NOMO-1 (cell line): ENCODE data around the gene EML4.
A peak's percentile ranks its signal among the peaks of the same experiment; 100 is the strongest.
"Not testable (repeated sequence)": the region's sequence is repeated elsewhere in the genome, so short reads cannot be mapped to it uniquely, and the experiment has no call there.

Source experiments
- DNase-seq, 2 experiments: peaks; one replicate each; lab custom pipeline; 2025; ENCODE audit not compliant: unreplicated experiment in 2 of 2; lab: John Stamatoyannopoulos, UW

Gene EML4

DNA sequence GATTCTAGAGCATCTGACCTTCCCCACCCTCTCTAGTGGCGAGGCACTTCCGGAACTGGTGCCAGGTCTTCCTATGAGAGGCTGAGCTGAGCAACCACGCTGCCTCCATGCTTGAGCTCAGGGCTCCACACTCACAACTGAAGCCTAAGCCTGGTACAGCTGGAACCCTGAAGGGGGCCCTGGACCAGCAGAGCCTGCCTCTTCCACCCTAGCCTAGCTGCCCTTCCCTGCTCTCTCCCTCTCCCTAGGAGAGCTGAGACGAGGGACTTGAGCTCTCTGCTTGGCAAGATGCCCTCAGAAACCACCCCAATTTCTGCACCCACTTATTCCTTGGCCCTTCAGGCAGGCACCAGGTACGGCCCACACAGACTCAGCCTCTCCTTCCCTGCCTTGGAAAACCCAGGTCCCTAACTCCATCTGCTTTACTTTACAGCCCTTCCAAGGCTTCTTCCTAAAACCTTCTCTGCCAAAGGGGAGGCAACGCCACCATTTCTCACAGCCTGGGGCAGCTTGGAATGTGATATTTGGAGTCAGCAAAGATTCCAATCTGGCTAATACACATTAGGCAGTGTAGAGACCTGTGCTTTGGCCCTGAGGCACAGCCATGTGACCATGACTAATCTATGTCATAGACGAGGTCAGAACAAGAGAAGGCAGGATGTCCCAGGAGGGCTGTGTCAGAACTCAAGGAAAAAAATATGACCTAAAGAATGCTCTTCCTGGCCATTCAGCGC, 173.1 kb downstream of the EML4 start:
- DNase-seq = no peak

DNA sequence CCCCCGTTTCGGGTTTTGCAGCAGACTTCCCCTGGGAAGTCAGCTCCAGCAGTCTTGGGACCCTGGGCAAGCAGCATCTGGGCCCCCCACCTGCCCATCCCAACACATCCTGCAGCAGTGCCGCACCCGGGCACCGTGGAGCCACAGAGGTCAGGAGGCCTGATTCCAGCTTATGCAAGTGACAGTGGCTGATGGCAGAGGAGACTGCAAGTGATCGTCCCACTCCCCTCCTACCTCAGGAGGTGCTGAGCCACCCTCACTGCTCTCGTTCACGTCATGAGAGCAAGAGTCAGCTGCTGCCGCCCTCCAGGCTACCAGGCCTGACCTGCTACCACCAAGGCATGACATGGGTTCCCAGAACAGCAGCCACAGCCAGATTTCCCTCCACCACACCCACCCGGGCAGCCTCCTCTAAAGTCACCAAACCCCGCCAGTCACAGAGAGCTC, 173.7 kb downstream of the EML4 start:
- DNase-seq = no peak

DNA sequence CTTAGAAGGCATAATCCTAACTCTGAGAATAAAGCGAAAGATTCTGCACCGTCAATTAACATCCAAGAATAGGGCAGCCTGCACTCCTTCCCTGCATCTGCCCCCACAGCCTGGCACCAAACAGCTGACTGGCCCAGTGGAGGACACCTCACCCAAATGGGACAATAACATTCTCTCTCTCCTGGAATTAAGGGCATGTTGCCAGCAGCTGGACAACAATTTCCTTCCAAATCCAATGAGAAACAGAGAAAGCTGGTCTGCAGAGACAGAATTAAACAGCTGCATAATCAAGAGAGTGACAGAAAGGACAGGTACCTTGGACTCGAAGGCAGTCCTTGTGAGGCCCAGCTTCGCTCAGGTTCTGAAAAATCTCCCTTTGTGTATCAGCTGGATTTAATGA, 176.8 kb downstream of the EML4 start:
- no peak for DNase-seq

DNA sequence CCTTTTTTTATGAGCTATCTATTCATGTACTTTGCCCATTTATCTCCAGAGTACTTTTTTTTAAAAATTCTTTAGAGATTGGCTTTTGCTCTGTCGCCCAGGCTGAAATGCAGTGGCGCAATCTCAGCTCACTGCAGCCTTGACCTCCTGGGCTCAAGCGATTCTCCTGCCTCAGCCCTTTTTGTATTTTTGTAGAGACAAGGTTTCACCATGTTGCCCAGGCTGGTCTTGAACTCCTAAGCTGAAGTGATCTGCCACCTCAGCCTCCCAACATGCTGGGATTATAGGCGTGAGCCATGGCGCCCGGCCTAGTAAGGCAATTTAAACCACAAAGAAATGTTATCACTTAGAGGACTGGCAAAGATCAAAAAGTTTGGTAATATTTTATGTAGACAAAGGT, 177.7 kb downstream of the EML4 start:
- not testable (repeated sequence) for DNase-seq

DNA sequence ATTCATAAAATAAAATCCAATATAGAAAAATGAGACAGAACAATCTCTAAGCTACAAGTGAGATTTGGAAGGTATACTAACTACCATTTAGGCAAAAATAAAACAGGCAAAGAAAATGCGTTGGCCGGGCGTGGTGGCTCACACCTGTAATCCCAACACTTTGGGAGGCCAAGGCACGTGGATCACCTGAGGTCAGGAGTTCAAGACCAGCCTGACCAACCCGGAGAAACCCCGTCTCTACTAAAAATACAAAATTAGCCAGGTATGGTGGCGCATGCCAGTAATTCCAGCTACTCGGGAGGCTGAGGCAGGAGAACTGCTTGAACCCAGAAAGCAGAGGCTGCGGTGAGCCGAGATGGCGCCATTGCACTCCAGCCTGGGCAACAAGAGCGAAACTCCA, 178.4 kb downstream of the EML4 start:
- DNase-seq = not testable (repeated sequence)

DNA sequence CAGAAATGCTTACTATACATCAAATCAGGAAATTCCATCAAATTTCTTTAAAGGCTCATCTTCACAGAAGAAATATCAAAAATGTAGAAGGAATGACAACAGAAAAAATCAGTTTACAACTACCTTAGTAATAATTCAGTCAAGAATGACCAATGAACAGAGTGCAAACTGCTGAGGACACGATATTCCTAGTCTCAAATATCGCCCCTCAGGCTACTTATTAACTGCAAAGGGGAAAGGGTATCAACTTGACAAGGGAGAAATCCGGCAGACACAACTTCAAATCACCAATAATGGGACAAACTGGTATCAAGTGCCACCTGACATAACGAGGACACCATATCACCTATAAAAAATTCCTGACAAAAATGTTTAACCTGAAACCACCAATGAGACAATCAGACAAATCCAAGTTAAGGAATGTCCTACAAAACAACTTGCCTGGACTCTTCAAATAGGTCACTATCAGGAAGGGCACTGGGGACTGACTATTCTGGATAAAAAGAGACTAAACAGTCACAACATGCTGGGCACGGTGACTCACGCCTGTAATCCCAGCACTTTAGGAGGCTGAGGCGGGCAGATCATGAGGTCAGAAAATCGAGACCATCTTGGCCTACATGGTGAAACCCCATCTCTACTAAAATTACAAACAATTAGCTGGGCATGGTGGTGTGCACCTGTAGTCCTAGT, 179.1 kb downstream of the EML4 start:
- no peak for DNase-seq

DNA sequence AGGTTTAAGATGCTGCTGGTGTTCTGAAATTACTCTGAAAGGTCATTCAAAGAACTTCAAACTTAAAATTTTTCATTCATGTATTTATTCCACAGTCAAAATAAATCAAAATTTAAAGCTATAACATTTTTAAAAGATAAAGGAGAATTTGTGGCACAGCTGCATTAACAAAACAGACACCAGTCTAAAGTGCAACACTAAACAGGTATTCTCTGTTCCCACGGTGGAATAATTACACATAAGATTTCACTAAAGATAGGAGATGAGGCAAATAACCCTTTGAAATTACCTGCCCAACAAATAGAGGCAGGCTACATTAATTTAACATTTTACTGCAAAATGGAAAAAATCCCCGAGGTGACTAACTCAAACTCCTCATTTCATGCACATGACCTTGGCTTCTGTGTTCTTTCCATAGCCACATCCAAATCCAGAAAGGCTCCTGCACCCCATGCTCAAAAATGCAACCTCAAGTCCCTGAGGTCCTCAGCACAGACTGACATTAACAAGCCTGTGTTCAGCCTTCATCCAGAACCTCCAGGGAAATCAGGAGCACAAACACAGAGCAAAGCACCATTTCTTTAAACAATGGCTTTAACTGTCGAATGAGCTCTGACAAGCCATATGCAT, 181.4 kb downstream of the EML4 start:
- DNase-seq = no peak

DNA sequence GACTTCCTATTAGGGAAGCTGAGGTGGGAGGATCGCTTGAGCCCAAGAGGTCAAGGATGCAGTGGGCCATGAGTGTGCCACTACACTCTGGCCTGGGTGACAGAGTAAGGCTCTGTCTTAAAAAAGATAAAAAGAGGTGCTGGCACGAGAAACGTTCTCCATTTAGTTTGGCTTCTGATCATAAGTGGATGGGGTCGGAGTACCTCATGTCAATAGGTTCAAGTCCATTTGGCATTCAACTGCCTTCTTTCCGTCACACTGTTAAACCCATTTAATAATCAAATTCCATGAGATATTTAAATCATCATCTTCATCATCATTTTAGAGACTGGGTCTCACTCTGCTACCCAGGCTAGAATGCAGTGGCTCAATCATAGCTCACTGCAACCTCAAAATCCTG, 182.7 kb downstream of the EML4 start:
- DNase-seq = no peak

DNA sequence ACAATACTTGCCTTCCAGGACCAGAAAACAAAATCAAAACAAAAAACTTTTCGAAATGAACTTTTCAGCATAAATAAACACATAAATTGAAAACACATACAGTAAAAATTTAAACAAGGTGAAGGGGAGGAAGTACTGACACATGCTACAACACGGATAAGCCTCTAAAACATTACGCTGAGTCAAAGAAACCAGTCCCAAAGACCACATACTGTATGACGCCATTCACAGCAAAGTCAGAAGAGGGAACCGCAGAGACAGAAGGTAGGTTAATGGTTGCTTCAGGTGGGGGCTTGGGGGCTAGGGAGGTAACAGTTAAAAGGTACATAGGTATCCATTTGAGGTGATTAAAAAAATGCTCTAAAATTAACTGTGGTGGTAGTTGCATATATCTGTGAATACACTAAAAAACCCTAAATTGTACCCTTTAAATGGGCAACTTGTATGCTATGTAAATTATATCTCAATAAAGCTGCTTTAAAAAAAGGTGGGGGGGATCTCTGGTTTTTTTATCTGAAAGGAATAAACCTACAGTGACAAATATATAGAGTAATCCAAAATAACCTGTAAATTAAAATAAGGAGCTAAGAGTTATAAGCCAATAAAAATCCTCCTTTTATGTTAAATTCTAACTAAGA, 184.8 kb downstream of the EML4 start:
- DNase-seq = no peak

DNA sequence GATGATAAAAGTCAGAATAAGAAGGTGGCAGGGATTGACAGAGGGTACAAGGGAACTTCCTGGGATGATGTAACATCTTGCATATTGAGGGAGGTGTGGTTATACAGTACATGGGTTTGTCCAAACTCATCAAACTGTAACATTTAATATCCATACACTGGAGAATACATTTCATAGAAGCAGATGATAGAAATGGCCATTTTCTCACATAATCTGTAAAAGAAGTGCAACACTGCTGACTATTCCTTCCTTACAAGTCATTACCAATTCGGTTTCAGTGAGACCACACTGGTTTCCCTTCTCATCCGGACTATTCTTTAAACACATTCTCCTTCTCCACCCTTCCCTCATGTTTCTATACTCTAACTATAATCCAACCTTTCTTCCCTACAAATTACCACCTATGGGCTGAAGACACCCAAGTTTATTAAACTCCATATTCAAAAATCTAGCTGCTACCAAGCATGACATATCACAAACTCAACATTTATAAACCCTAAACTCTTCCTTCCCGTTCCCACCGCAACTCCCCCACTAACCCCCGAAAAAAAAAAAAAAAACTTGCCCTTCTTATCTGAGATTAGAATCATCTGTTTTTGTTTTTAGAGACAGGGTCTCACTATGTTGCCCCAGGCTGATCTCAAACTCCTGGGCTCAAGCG, 190.3 kb downstream of the EML4 start:
- DNase-seq = no peak

DNA sequence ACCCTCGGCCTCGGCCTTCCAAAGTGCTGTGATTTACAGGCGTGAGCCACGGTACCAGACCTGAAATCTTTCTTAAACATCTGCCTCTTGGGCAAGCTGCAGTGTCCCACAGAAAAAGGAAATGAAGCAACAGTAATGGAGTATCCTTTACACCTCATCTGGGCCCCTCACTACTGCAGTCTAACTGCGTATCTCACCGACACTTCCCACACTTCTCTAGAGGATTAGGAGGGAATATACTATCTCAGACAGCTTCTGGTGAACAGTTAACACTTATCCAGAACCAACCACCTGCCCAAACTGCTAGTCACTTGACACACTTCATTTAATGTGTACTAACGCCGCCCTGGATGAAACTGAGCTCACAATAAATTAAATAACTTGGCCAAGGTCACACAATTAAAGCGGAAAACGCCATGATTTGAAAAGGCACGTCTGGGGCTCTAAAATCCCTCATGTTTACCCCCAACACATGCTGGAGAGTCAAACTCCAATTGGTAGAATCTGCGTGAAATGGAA, 190.9 kb downstream of the EML4 start:
- peak; percentile 69 to 88 for DNase-seq

DNA sequence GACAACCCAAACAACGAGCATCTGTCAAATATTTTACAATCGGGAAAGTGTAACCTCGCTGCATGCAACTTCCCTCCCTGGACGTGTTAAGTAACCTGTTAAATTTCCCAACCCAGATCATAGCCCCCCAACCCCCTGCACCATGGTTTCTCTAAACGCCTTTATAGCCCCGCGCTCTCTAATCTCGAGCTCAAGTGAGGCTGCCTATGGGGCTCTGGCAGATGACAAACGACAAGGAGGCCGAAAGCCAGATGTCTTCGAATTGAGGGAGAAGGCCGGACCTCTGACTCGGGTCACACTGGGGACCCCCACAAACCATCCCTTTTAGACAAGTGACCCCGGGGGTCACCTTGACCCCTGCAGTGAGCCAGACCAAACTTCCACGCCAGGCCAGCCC, 191.3 kb downstream of the EML4 start:
- DNase-seq = no peak

DNA sequence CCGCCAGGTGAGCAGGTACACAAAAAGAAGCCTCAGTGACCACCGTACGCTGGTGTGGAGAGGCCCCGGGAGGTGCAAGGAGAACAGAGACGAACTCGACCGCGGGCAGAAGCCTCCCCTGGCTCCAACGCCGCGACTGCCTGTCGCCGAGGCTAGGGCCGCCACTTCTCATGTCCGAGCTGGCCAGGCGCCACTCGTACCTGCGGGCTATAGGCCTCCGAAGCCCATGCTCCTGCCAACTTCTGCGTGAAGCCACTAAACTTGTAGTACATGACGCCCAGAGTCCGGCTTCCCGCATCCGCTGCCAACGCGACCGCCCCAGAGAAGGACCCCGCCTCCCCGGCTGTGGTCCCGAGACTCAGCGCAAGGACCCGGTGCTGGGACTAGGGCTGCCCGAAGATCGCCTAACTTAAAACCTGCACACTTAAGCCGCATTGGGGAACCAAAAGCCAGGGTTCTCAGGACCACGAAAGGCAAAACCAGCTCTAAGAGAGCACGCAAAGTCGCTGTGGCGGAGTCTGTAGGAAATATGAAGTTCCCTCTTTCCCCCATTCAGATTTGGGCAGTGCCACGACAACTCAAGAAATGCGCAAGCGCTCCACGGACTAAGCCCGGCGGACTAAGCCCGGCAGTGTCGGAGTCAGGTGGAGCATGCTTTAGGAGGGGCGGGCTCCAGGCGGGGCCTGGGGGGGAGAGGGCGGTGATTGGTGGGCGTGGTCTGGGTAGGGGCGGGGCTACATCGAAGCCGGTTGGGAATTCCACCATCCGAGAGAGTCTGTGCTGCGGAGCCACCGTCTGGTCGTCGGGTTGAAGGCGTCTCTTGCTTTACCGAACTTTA, 192.0 kb downstream of the EML4 start, which contains the start of gene COX7A2L:
COX7A2L (minus strand) TSS at position 328 of the 838 bp plus-strand sequence; CDS start at position 272, 56 bp downstream.
- DNase-seq = peak; percentile 96

DNA sequence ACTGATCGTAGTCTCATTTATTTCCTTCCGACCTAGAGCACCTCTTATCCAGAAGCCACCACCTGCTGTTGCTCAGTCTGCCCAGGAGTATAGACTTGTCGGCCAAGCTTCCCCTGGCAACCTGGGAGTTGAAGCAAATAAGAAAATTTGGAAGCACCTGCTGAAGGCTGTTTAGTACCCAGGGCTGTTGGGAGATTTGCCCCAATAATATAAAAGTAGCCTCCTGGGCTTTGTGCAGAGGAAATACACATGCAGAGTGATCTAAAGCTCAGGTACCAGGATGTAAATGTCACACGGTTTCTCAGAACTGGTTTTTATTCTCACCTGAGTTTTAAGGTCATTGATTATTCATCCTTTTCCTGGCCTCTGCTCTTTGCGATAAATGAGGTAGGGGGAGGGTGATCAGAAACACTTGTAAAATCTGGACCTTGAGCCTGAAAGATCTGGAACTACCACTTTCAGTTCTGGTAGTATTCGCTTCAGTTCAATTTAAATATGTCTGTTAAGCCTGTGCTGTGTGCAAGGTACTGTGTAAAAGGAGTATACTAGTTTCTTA, 192.7 kb downstream of the EML4 start:
- no peak for DNase-seq

DNA sequence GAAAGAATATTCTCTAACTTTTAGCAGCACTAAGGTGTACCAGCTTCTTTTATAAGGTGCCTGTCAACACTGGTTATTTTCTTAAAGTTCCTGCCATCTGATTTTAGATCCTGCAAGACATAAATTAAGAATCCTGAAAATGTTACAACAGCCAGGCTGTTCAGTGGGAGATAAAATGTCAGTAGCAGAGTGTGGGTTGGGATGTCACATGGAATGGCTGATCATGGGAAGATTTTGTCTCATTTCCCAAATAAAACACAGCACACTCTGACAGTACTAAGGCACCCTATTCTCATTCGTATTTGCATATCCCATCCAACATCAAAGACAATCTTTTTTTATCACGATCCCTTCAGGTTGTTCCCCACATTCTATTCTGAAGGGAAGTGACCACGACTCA, 194.3 kb downstream of the EML4 start:
- no peak for DNase-seq

DNA sequence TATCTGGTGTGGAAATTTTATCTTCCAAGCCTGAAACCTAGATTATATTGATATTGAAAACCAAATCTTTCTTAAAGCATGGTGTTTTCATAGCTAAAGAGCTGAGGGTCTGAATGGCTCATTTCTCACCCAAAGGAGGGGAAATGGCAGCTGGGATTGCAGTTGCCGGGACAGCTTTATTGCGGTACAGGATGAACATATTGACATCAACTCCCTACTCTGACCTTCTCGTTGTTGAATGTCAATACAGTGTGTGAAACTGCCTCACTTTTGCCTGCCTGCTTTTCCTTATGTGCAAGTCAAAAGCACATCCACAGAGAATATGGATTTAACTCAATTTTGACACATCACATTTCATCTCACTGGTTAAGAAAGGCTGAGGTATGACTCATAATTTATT, 195.5 kb downstream of the EML4 start:
- no peak for DNase-seq

DNA sequence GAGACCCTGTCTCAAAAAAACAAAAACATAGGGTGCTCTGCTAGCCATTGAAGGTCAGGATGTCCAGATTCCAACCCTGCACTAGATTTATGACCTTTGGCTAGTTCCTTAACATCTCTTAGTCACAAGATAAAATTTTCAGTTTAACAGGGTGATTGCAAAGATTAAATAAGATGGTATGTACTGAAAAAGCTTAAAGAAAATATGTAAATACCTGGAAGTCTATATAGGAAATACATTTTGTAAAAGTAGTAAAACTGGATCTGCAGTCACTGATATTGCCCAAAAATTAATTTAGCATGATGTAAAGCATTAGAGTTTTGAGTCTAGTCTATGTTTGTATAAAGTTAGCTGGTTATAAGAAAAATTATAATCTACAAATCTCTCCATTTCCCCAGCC, 197.3 kb downstream of the EML4 start:
- DNase-seq = no peak

DNA sequence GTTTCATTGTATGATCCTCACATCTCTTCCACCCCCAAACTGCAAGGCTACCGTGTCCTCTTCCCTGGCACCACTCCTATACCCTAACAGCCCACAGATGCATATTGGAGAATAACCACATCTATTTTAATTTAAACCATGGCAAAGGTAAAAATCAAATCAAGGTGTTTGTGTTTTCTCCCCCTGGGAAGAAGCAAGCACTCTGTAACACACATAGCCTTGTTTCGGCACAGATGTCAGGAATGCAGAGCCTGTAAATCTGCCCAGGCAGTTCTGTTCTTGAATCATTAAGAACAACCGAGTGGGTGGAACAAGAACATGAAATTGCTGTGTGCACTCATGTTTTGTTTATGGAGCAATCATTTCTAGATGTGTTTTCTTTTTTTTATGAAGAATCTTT, 198.7 kb downstream of the EML4 start:
- no peak for DNase-seq

DNA sequence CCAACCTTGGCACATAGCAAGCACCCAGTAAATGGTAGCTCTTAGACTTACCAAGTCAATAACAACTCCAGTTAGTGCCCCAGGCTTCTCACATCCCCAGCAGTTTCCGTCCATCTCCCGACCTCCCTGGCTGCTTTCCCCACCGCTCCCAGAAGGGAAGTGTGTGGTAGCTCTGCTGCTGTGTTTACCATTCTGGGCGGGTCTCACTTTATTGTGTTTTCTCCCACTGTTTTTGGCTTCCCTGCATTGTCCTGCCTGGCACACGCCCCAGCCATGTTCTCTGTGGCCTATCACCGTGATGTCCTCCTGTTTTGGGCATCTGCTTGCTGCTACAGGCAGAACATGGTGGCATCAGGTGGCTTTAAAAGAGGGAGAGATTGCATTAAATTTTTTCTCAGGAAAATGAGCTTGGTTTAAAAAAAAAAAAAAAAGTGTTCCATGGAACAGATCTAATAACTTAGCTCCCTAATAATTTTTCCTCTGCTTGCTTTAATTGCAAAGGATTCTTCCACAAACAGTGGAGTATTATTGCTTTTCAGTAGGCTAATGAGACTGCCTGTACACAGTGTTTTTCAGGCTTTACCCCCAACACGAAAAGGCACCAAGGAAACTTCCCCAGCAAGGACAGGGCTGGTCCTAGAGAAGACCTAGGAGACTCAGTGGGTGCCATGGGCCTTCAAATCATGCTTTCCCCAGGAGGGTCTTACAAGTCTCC, 199.8 kb downstream of the EML4 start:
- no peak for DNase-seq
